HepG2 (cell line): ENCODE results near the gene DUS1L. TPM values are rescaled to one million over a fixed set of nuclear protein-coding genes. Genes with fewer than 3 reads are reported as not detected.

ENCODE experiments used
- ATM ChIP-seq: fragments of 450-650 bp; IDR thresholded peaks from 2 replicates; pipeline ENCODE4 v1.7.1; 2017; ENCODE audit warnings: mild to moderate bottlenecking, borderline replicate concordance
- BORCS8-MEF2B ChIP-seq: sonication (generic); formaldehyde crosslinking; IDR thresholded peaks from 2 replicates; pipeline ENCODE4 v1.8.0; 2022; ENCODE audit warnings: mild to moderate bottlenecking, missing genetic modification reagents
- CHD4 ChIP-seq: fragments of 200-600 bp; sonication (generic); IDR thresholded peaks from 2 replicates; pipeline ENCODE4 v1.7.0; 2017; ENCODE audit warnings: mild to moderate bottlenecking, low read length, borderline replicate concordance
- DMTF1 ChIP-seq: sonication (generic); formaldehyde crosslinking; IDR thresholded peaks from 2 replicates; pipeline ENCODE4 v1.4.0; 2020; ENCODE audit warnings: mild to moderate bottlenecking, missing genetic modification reagents
- GATA4 ChIP-seq: sonication (generic); IDR thresholded peaks from 2 replicates; pipeline ENCODE4 v1.6.1; 2016; ENCODE audit warnings: antibody characterized with exemption, low read depth, borderline replicate concordance
- HNRNPK ChIP-seq: fragments of 200-400 bp; formaldehyde crosslinking; IDR thresholded peaks from 2 replicates; pipeline ENCODE4 v1.6.1; 2018; ENCODE audit warnings: low read length, low read depth, moderate library complexity, mild to moderate bottlenecking; ENCODE audit not compliant: poor library complexity, severe bottlenecking
- HOXA5 ChIP-seq: sonication (generic); formaldehyde crosslinking; IDR thresholded peaks from 2 replicates; pipeline ENCODE4 v1.4.0; 2020; ENCODE audit warnings: missing genetic modification reagents
- KDM5B ChIP-seq: sonication (generic); formaldehyde crosslinking; IDR thresholded peaks from 2 replicates; pipeline ENCODE4 v1.4.0; 2020; ENCODE audit warnings: missing genetic modification reagents, mild to moderate bottlenecking, borderline replicate concordance
- MLLT10 ChIP-seq: sonication (generic); formaldehyde crosslinking; IDR thresholded peaks from 2 replicates; pipeline ENCODE4 v1.4.0; 2020; ENCODE audit warnings: missing genetic modification reagents
- MTA1 ChIP-seq: sonication (generic); formaldehyde crosslinking; IDR thresholded peaks from 2 replicates; pipeline ENCODE4 v1.4.0; 2020; ENCODE audit warnings: missing genetic modification reagents, mild to moderate bottlenecking, borderline replicate concordance
- NCOA5 ChIP-seq: sonication (generic); formaldehyde crosslinking; IDR thresholded peaks from 2 replicates; pipeline ENCODE4 v1.4.0; 2020; ENCODE audit warnings: missing genetic modification reagents
- PAF1 ChIP-seq: IDR thresholded peaks from 2 replicates; pipeline ENCODE4 v1.6.1; 2016; ENCODE audit warnings: missing genetic modification reagents, missing compliant biosample characterization
- RBFOX2 ChIP-seq: fragments of 200-400 bp; formaldehyde crosslinking; IDR thresholded peaks from 2 replicates; pipeline ENCODE4 v1.6.1; 2017; ENCODE audit warnings: low read depth, mild to moderate bottlenecking, low read length
- SIN3A ChIP-seq: IDR thresholded peaks from 2 replicates; pipeline ENCODE4 v1.6.1; 2011; ENCODE audit warnings: low read depth, mild to moderate bottlenecking, control low read depth, low read length, borderline replicate concordance
- SOX6 ChIP-seq, 2 experiments: fragments of 450-650 bp in 1 of 2; sonication (generic) in 1 of 2; formaldehyde crosslinking in 1 of 2; IDR thresholded peaks; 2 replicates each; pipeline versions ENCODE4 v1.4.0 to v1.6.1; 2017 to 2020; ENCODE audit warnings: antibody characterized with exemption in 1 of 2, mild to moderate bottlenecking in 1 of 2, missing genetic modification reagents in 1 of 2
- ZBTB25 ChIP-seq: IDR thresholded peaks from 2 replicates; pipeline ENCODE4 v1.6.1; 2018; ENCODE audit warnings: missing genetic modification reagents
- ZEB1 ChIP-seq: IDR thresholded peaks from 2 replicates; pipeline ENCODE4 v1.6.1; 2012; ENCODE audit warnings: mild to moderate bottlenecking, low read depth, inconsistent platforms; ENCODE audit not compliant: insufficient replicate concordance
- ZFP91 ChIP-seq: sonication (generic); formaldehyde crosslinking; IDR thresholded peaks from 2 replicates; pipeline ENCODE4 v1.9.0; 2022; ENCODE audit warnings: missing genetic modification reagents, mild to moderate bottlenecking, borderline replicate concordance
- ZFX ChIP-seq: sonication (generic); formaldehyde crosslinking; IDR thresholded peaks from 2 replicates; pipeline ENCODE4 v1.4.0; 2020; ENCODE audit warnings: mild to moderate bottlenecking, low read depth, missing genetic modification reagents, moderate library complexity
- ZFY ChIP-seq: sonication (generic); formaldehyde crosslinking; IDR thresholded peaks from 2 replicates; pipeline ENCODE4 v1.4.0; 2020; ENCODE audit warnings: missing genetic modification reagents
- ZFYVE20 ChIP-seq: sonication (generic); formaldehyde crosslinking; IDR thresholded peaks from 2 replicates; pipeline ENCODE4 v1.8.0; 2023; ENCODE audit warnings: low read depth, mild to moderate bottlenecking, moderate library complexity, missing genetic modification reagents, borderline replicate concordance
- ZKSCAN8 ChIP-seq: IDR thresholded peaks from 2 replicates; pipeline ENCODE4 v1.6.1; 2016; ENCODE audit warnings: borderline replicate concordance, missing genetic modification reagents, missing compliant biosample characterization
- ZNF670 ChIP-seq: sonication (generic); formaldehyde crosslinking; IDR thresholded peaks from 2 replicates; pipeline ENCODE4 v1.8.0; 2022; ENCODE audit warnings: mild to moderate bottlenecking, missing genetic modification reagents, borderline replicate concordance
- ZNF761 ChIP-seq: sonication (generic); formaldehyde crosslinking; conservative IDR thresholded peaks from 2 replicates; pipeline ENCODE4 v1.4.0; 2020; ENCODE audit warnings: mild to moderate bottlenecking, missing genetic modification reagents
- ZNF777 ChIP-seq: sonication (generic); formaldehyde crosslinking; IDR thresholded peaks from 2 replicates; pipeline ENCODE4 v1.4.0; 2020; ENCODE audit warnings: missing genetic modification reagents
- polyA plus RNA-seq, 8 experiments: library from polyadenylated mRNA; depleted of rRNA in 3 of 8; stranded (reverse) in 7 of 8; unstranded in 1 of 8; fragments of >200 nt; fragmentation: Illumina TruSeq in 4 of 8; extraction: Trizol in 4 of 8; gene quantifications; 2 replicates each; pipeline versions ENCODE4 v1.2.1 to v1.2.3, GENCODE V29; 2011 to 2016; ENCODE audit warnings: low read depth in 4 of 8, missing spikeins in 1 of 8, mixed read lengths in 1 of 8; ENCODE audit not compliant: insufficient read depth in 1 of 8
- total RNA-seq, 5 experiments: library from RNA; depleted of rRNA; stranded (reverse); fragments of >200 nt; fragmentation: Illumina TruSeq; extraction: Trizol; gene quantifications; 2 replicates each; pipeline ENCODE4 v1.2.3, GENCODE V29; 2016; ENCODE audit warnings: low read depth in 1 of 5

The DUS1L gene
- total and polyA plus RNA-seq, 2 of the 13 experiments (the other 11 are each of a cell fraction or from before 2014, with no cell fraction given): 81.0 to 109 TPM

GRCh38 chr17:82085031-82085861 lies 19.6 kb upstream of the DUS1L start (continued):
- TF ChIP-seq ZFP91 (CRISPR knock-in tag) (0 out of 2 replicates have a peak, but pooled peaks have one; percentile 1), ZNF670 (CRISPR knock-in tag) (no peak), ZBTB25 (no peak), RBFOX2 (peak; percentile 76), ZFYVE20 (CRISPR knock-in tag) (0 out of 2 replicates have a peak, but pooled peaks have one; percentile 14), BORCS8-MEF2B (0 out of 2 replicates have a peak, but pooled peaks have one; percentile 21), DMTF1 (CRISPR knock-in tag) (no peak), MTA1 (CRISPR knock-in tag) (0 out of 2 replicates have a peak, but pooled peaks have one; percentile 10), NCOA5 (CRISPR knock-in tag) (no peak), MLLT10 (CRISPR knock-in tag) (no peak), HNRNPK (peak; percentile 43), SIN3A (no peak), ZFY (CRISPR knock-in tag) (0 out of 2 replicates have a peak, but pooled peaks have one; percentile 2), SOX6 (IDR thresholded peaks at IDR 0.05) (no peak), SOX6 (CRISPR knock-in tag; IDR thresholded peaks at IDR 0.05) (no peak), KDM5B (CRISPR knock-in tag) (no peak), ZNF761 (CRISPR knock-in tag) (no peak), PAF1 (CRISPR knock-in tag) (peak; percentile 24; the same call in 1 of the 2 replicates), ZNF777 (CRISPR knock-in tag) (no peak), GATA4 (no peak), ZEB1 (no peak), CHD4 (no peak), ZKSCAN8 (no peak), ATM (no peak), HOXA5 (CRISPR knock-in tag) (no peak), ZFX (CRISPR knock-in tag) (0 out of 2 replicates have a peak, but pooled peaks have one; percentile 7)
